Loucy (cell line): ENCODE measurements around the gene YIF1B.

Experiments used
- H2AFZ ChIP-seq: fragments of 200-600 bp; sonication (generic); 2 replicates; pipeline ENCODE4 v1.6.0; 2016; ENCODE audit warnings: antibody characterized with exemption, mild to moderate bottlenecking, low read length, moderate library complexity
- H3F3A ChIP-seq: fragments of 200-600 bp; 2 replicates; pipeline ENCODE4 v1.6.0; 2016; ENCODE audit warnings: antibody characterized with exemption, low read depth, mild to moderate bottlenecking
- H3K27me3 ChIP-seq: fragments of 200-600 bp; sonication (generic); 2 replicates; pipeline ENCODE4 v1.6.1; 2014; ENCODE audit warnings: low read length, mild to moderate bottlenecking; ENCODE audit not compliant: insufficient read depth, poor library complexity, severe bottlenecking
- H3K36me3 ChIP-seq: fragments of 200-600 bp; sonication (generic); 2 replicates; pipeline ENCODE4 v1.6.1; 2016; ENCODE audit warnings: low read length; ENCODE audit not compliant: insufficient read depth
- H3K4me1 ChIP-seq: fragments of 200-600 bp; sonication (generic); 2 replicates; pipeline ENCODE4 v1.5.1; 2014; ENCODE audit warnings: low read length, mild to moderate bottlenecking; ENCODE audit not compliant: insufficient read depth, poor library complexity, severe bottlenecking
- H3K4me2 ChIP-seq: fragments of 200-600 bp; sonication (generic); 2 replicates; pipeline ENCODE4 v1.6.0; 2014; ENCODE audit warnings: antibody characterized with exemption, low read length, low read depth, mild to moderate bottlenecking; ENCODE audit not compliant: poor library complexity, severe bottlenecking
- H3K4me3 ChIP-seq: fragments of 200-600 bp; sonication (generic); 2 replicates; pipeline ENCODE4 v1.5.1; 2014; ENCODE audit warnings: low read length, mild to moderate bottlenecking, mixed read lengths; ENCODE audit not compliant: poor library complexity, severe bottlenecking
- H3K79me2 ChIP-seq: fragments of 200-600 bp; sonication (generic); 2 replicates; pipeline ENCODE4 v1.6.1; 2014; ENCODE audit warnings: low read length; ENCODE audit not compliant: insufficient read depth
- H3K9ac ChIP-seq: fragments of 200-600 bp; sonication (generic); 2 replicates; pipeline ENCODE4 v1.6.0; 2014; ENCODE audit warnings: mild to moderate bottlenecking, low read depth, low read length, moderate library complexity; ENCODE audit not compliant: poor library complexity, severe bottlenecking
- H3K9me2 ChIP-seq: fragments of 200-600 bp; sonication (generic); replicated peaks from 2 replicates; pipeline ENCODE4 v1.6.1; 2016; ENCODE audit warnings: low read depth, low read length, mixed read lengths
- H3K9me3 ChIP-seq: fragments of 200-600 bp; sonication (generic); 2 replicates; pipeline ENCODE4 v1.6.1; 2014; ENCODE audit warnings: mild to moderate bottlenecking, antibody characterized with exemption, low read length, low read depth; ENCODE audit not compliant: insufficient read depth
- H4K20me1 ChIP-seq: fragments of 200-600 bp; sonication (generic); 2 replicates; pipeline ENCODE4 v1.6.0; 2014; ENCODE audit warnings: antibody characterized with exemption, low read length, mild to moderate bottlenecking; ENCODE audit not compliant: insufficient read depth, poor library complexity, severe bottlenecking
- CTCF ChIP-seq: fragments of 200-600 bp; sonication (generic); conservative IDR thresholded peaks from 2 replicates; pipeline ENCODE4 v1.5.1; 2014; ENCODE audit warnings: mild to moderate bottlenecking, antibody characterized with exemption, low read length
- EZH2phosphoT487 ChIP-seq: fragments of 200-600 bp; IDR thresholded peaks from 2 replicates; pipeline ENCODE4 v1.6.1; 2018; ENCODE audit warnings: antibody characterized with exemption, mild to moderate bottlenecking, moderate library complexity, borderline replicate concordance

Gene YIF1B

GRCh38 chr19:38361633-38362075, 45.9 kb upstream of the YIF1B start:
- no peaks in the 10 kb centered on the region for H3K4me1 ChIP-seq
- H2AFZ ChIP-seq: peak overlapping the region; percentile 92
- no peaks in the 10 kb centered on the region for H4K20me1 ChIP-seq
- peak overlapping the region; percentile 67 for H3K4me2 ChIP-seq
- no peak for TF ChIP-seq EZH2phosphoT487
- no peak for TF ChIP-seq CTCF
- no peaks in the 10 kb centered on the region for H3K36me3 ChIP-seq
- H3K9me3 ChIP-seq: no peaks in the 10 kb centered on the region
- no peaks in the 10 kb centered on the region for H3F3A ChIP-seq
- no peaks in the 10 kb centered on the region for H3K79me2 ChIP-seq
- H3K9me2 ChIP-seq: no peaks in the 10 kb centered on the region
- no peak overlapping the region for H3K9ac ChIP-seq
- H3K4me3 ChIP-seq: peak overlapping the region; percentile 70
- no peaks in the 10 kb centered on the region for H3K27me3 ChIP-seq

GRCh38 chr19:38360839-38361631, 45.3 kb upstream of the YIF1B start:
- Histone ChIP-seq H2AFZ (no peak overlapping the region; the same call in 1 of the 2 replicates), H3F3A (no peaks in the 10 kb centered on the region), H3K27me3 (no peaks in the 10 kb centered on the region), H3K9me3 (no peaks in the 10 kb centered on the region), H3K4me1 (no peaks in the 10 kb centered on the region), H3K4me2 (peak overlapping the region; percentile 67), H4K20me1 (no peaks in the 10 kb centered on the region), H3K4me3 (peak overlapping the region; percentile 70), H3K9me2 (no peaks in the 10 kb centered on the region), H3K36me3 (no peaks in the 10 kb centered on the region), H3K79me2 (no peaks in the 10 kb centered on the region), H3K9ac (no peak overlapping the region)
- TF ChIP-seq CTCF (no peak), EZH2phosphoT487 (no peak)

- Histone ChIP-seq H3K4me2 (no peak overlapping the region), H3K27me3 (no peaks in the 10 kb centered on the region), H3F3A (no peaks in the 10 kb centered on the region), H4K20me1 (no peaks in the 10 kb centered on the region), H3K9ac (no peak overlapping the region), H3K79me2 (no peaks in the 10 kb centered on the region), H3K4me1 (no peaks in the 10 kb centered on the region), H3K36me3 (no peaks in the 10 kb centered on the region), H2AFZ (no peak overlapping the region), H3K9me2 (no peaks in the 10 kb centered on the region), H3K4me3 (no peak overlapping the region), H3K9me3 (no peaks in the 10 kb centered on the region)
- no peak for TF ChIP-seq EZH2phosphoT487
- TF ChIP-seq CTCF: no peak
Observed at GRCh38 chr19:38360351-38360750, 44.6 kb upstream of the YIF1B start.
